GM23338 (cell line): ENCODE data around the gene CDH4. TPM values are rescaled to one million over a fixed set of nuclear protein-coding genes. Genes with fewer than 3 reads are reported as not detected.

ENCODE experiments used
- ATAC-seq: fragments of 200-7000 bp; cut with Tn5 transposase; 3 replicates; pipeline ENCODE4 v1.9.1; 2020
- DNase-seq: peaks from one replicate; pipeline ENCODE4 v3.0.0-alpha.2; 2015; ENCODE audit warnings: low spot score
- H2AFZ ChIP-seq: fragments of 200-600 bp; sonication (generic); 2 replicates; pipeline ENCODE4 v1.8.0; 2016; ENCODE audit warnings: antibody characterized with exemption, mild to moderate bottlenecking, moderate library complexity
- H3F3A ChIP-seq: fragments of 200-600 bp; sonication (generic); replicated peaks from 2 replicates; pipeline ENCODE4 v1.8.0; 2017; ENCODE audit warnings: antibody characterized with exemption, mixed run types, low read depth
- H3K27ac ChIP-seq: fragments of 200-600 bp; sonication (generic); 2 replicates; pipeline ENCODE4 v1.6.1; 2016; ENCODE audit warnings: low read depth
- H3K27me3 ChIP-seq: fragments of 200-600 bp; sonication (generic); 2 replicates; pipeline ENCODE4 v1.8.0; 2016; ENCODE audit warnings: mild to moderate bottlenecking, mixed run types, moderate library complexity; ENCODE audit not compliant: insufficient read depth
- H3K36me3 ChIP-seq: fragments of 200-600 bp; sonication (generic); 2 replicates; pipeline ENCODE4 v1.8.0; 2016; ENCODE audit warnings: mild to moderate bottlenecking; ENCODE audit not compliant: insufficient read depth
- H3K4me1 ChIP-seq: fragments of 200-600 bp; sonication (generic); 2 replicates; pipeline ENCODE4 v1.8.0; 2016; ENCODE audit warnings: mild to moderate bottlenecking, moderate library complexity; ENCODE audit not compliant: insufficient read depth
- H3K4me2 ChIP-seq: fragments of 200-600 bp; sonication (generic); 2 replicates; pipeline ENCODE4 v1.7.1; 2017; ENCODE audit warnings: mixed run types
- H3K4me3 ChIP-seq: fragments of 200-600 bp; sonication (generic); 2 replicates; pipeline ENCODE4 v1.6.1; 2016; ENCODE audit warnings: mixed run types
- H3K79me2 ChIP-seq: fragments of 200-600 bp; sonication (generic); replicated peaks from 2 replicates; pipeline ENCODE4 v1.8.0; 2017; ENCODE audit warnings: mild to moderate bottlenecking; ENCODE audit not compliant: insufficient read depth
- H3K9me2 ChIP-seq: fragments of 200-600 bp; sonication (generic); 2 replicates; pipeline ENCODE4 v1.8.0; 2017; ENCODE audit not compliant: insufficient read depth
- H4K20me1 ChIP-seq: fragments of 200-600 bp; sonication (generic); replicated peaks from 2 replicates; pipeline ENCODE4 v1.8.0; 2017; ENCODE audit warnings: mild to moderate bottlenecking; ENCODE audit not compliant: insufficient read depth
- H3K27ac Mint-ChIP-seq: 2 replicates; pipeline ENCODE4 v1.8.0; 2020; ENCODE audit warnings: inconsistent platforms, mild to moderate bottlenecking, moderate library complexity, mixed read lengths
- H3K27me3 Mint-ChIP-seq: 3 replicates; pipeline ENCODE4 v1.8.0; 2022; ENCODE audit warnings: low read depth, mild to moderate bottlenecking, moderate library complexity, mixed read lengths, inconsistent platforms; ENCODE audit not compliant: insufficient read depth, poor library complexity
- H3K36me3 Mint-ChIP-seq: 3 replicates; pipeline ENCODE4 v1.8.0; 2021; ENCODE audit warnings: low read depth, mild to moderate bottlenecking, inconsistent platforms, moderate library complexity, mixed read lengths
- H3K4me1 Mint-ChIP-seq: 3 replicates; pipeline ENCODE4 v1.8.0; 2020; ENCODE audit warnings: mild to moderate bottlenecking, inconsistent platforms, mixed read lengths
- H3K4me3 Mint-ChIP-seq: 3 replicates; pipeline ENCODE4 v1.8.0; 2021; ENCODE audit warnings: moderate library complexity, mild to moderate bottlenecking, inconsistent platforms, mixed read lengths
- H3K9me3 Mint-ChIP-seq: 3 replicates; pipeline ENCODE4 v1.8.0; 2020; ENCODE audit warnings: moderate library complexity, mild to moderate bottlenecking, inconsistent platforms, mixed read lengths
- CREB1 ChIP-seq: fragments of 250-450 bp; sonication (Bioruptor Pico); IDR thresholded peaks from 2 replicates; pipeline ENCODE4 v1.5.0; 2020; ENCODE audit warnings: low read depth, mild to moderate bottlenecking, moderate library complexity
- ETS1 ChIP-seq: IDR thresholded peaks from 2 replicates; pipeline ENCODE4 v1.6.1; 2016; ENCODE audit warnings: antibody characterized with exemption
- EZH2 ChIP-seq: fragments of 200-600 bp; sonication (generic); IDR thresholded peaks from one replicate; pipeline ENCODE4 v1.8.0; 2017; ENCODE audit warnings: antibody characterized with exemption, mild to moderate bottlenecking, low read depth; ENCODE audit not compliant: unreplicated experiment
- EZH2phosphoT487 ChIP-seq: fragments of 200-600 bp; sonication (generic); IDR thresholded peaks from one replicate; pipeline ENCODE4 v1.8.1; 2018; ENCODE audit warnings: antibody characterized with exemption; ENCODE audit not compliant: unreplicated experiment
- JUNB ChIP-seq: IDR thresholded peaks from one replicate; pipeline ENCODE4 v1.6.1; 2016; ENCODE audit warnings: antibody characterized with exemption; ENCODE audit not compliant: unreplicated experiment
- NANOG ChIP-seq: IDR thresholded peaks from 2 replicates; pipeline ENCODE4 v1.6.1; 2016; ENCODE audit warnings: antibody characterized with exemption, borderline replicate concordance
- POLR2AphosphoS5 ChIP-seq: IDR thresholded peaks from 2 replicates; pipeline ENCODE4 v1.6.1; 2016; ENCODE audit warnings: antibody characterized with exemption, low read depth
- REST ChIP-seq: IDR thresholded peaks from one replicate; pipeline ENCODE4 v1.6.1; 2018; ENCODE audit warnings: antibody characterized with exemption; ENCODE audit not compliant: unreplicated experiment
- STAT1 ChIP-seq: IDR thresholded peaks from one replicate; pipeline ENCODE4 v1.6.1; 2016; ENCODE audit warnings: antibody characterized with exemption; ENCODE audit not compliant: unreplicated experiment
- ZNF114 ChIP-seq: fragments of 250-450 bp; sonication (Bioruptor Pico); IDR thresholded peaks from 2 replicates; pipeline ENCODE4 v1.5.0; 2020; ENCODE audit warnings: mild to moderate bottlenecking, moderate library complexity
- ZNF331 ChIP-seq: fragments of 250-450 bp; sonication (Bioruptor Pico); IDR thresholded peaks from 2 replicates; pipeline ENCODE4 v1.5.0; 2020; ENCODE audit warnings: low read depth, mild to moderate bottlenecking, moderate library complexity
- polyA plus RNA-seq: library from polyadenylated mRNA; unstranded; fragments of >200 nt; fragmentation: Nextera tagmentation; extraction: Ambion mirVana; gene quantifications from 2 replicates; pipeline ENCODE4 v1.2.1, GENCODE V29; 2016
- total RNA-seq: library from RNA; depleted of rRNA; stranded (reverse); fragments of >200 nt; shearing (Covaris generic); gene quantifications from 2 replicates; pipeline ENCODE4 v1.2.3, GENCODE V29; 2014
- TF ChIP-seq, protein P1 (sequence below), 2 experiments: fragments of 200-600 bp in 1 of 2; sonication (generic) in 1 of 2; conservative IDR thresholded peaks; 2 replicates each; pipeline versions ENCODE4 v1.5.1 to v1.6.1; 2016 to 2017; ENCODE audit warnings: antibody characterized with exemption in 2 of 2, low read depth in 2 of 2, mild to moderate bottlenecking in 2 of 2, moderate library complexity in 1 of 2
- TF ChIP-seq, protein P2 (sequence below): fragments of 250-450 bp; sonication (Bioruptor Pico); IDR thresholded peaks from 2 replicates; pipeline ENCODE4 v1.5.0; 2020; ENCODE audit warnings: mild to moderate bottlenecking, moderate library complexity

Gene CDH4
- total and polyA plus RNA-seq, 2 experiments from 2014 or later = 1.2 to 4.2 TPM

DNA sequence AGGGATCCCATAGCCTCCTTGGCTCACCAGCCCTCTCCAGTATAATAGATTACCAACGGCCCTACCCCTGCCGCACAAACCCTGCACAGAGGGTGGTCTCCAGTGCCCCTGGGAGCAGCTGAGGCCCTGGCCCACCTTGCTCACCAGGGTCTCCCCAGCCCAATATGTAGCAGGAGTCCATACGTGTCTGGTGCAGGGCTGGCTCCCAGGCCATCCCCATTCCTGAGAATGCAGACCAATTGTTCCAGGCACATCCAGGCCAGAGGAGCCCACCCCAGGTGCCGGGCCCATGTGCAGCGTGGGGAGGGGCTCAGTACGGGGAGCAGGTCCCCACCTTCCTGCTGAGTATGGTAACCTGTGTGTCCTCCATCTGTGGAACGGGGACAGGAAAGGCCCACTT lies 561.7 kb downstream of the CDH4 start (continued):
- TF ChIP-seq REST (no peak), EZH2 (no peak), NANOG (no peak), POLR2AphosphoS5 (no peak), ZNF331 (CRISPR knock-in tag) (no peak), JUNB (no peak), ETS1 (no peak), ZNF114 (no peak), CREB1 (CRISPR knock-in tag) (no peak), EZH2phosphoT487 (no peak), STAT1 (no peak)
- TF ChIP-seq, protein P1, sequence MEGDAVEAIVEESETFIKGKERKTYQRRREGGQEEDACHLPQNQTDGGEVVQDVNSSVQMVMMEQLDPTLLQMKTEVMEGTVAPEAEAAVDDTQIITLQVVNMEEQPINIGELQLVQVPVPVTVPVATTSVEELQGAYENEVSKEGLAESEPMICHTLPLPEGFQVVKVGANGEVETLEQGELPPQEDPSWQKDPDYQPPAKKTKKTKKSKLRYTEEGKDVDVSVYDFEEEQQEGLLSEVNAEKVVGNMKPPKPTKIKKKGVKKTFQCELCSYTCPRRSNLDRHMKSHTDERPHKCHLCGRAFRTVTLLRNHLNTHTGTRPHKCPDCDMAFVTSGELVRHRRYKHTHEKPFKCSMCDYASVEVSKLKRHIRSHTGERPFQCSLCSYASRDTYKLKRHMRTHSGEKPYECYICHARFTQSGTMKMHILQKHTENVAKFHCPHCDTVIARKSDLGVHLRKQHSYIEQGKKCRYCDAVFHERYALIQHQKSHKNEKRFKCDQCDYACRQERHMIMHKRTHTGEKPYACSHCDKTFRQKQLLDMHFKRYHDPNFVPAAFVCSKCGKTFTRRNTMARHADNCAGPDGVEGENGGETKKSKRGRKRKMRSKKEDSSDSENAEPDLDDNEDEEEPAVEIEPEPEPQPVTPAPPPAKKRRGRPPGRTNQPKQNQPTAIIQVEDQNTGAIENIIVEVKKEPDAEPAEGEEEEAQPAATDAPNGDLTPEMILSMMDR (conservative IDR thresholded peaks at IDR 0.05; ENCODE audit: low read depth in 2 of 2) = no peak

DNA sequence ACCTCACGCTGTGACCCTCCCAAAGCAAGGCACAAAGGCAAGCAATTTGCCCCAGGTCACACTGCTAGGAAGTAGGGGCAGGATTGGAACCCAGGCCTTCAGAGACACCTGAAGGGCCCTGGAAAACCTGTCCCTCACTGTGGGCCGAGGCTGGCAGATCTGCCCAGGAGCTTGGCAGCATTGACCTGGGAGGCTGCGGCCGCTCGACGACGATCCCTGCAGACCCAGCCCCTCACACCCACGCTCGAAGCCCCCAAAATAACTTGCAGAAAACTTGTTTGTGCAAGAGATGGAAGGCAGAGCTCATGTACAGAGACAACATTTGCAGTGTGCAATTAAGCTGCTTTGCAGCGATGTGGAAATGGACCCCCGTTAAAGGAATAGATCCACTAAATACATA lies 562.2 kb downstream of the CDH4 start:
- Mint-ChIP-seq H3K4me3 (no peak overlapping the region), H3K9me3 (no peaks in the 10 kb centered on the region), H3K27ac (no peak overlapping the region), H3K4me1 (peaks cover 16% of the 10 kb centered on the region), H3K27me3 (peaks cover 15% of the 10 kb centered on the region), H3K36me3 (no peaks in the 10 kb centered on the region)
- Histone ChIP-seq H3K4me1 (no peaks in the 10 kb centered on the region), H2AFZ (no peak overlapping the region), H3K4me2 (no peak overlapping the region), H3K4me3 (no peak overlapping the region), H3F3A (0 out of 2 replicates have a peak, but pooled peaks cover 3% of the 10 kb centered on the region), H3K27me3 (no peaks in the 10 kb centered on the region), H3K36me3 (no peaks in the 10 kb centered on the region), H3K79me2 (no peaks in the 10 kb centered on the region), H4K20me1 (no peaks in the 10 kb centered on the region), H3K9me2 (no peaks in the 10 kb centered on the region), H3K27ac (no peak overlapping the region)
- no peak for DNase-seq
- no peak for ATAC-seq
- TF ChIP-seq JUNB = no peak
- TF ChIP-seq EZH2 = no peak
- TF ChIP-seq, protein P2, sequence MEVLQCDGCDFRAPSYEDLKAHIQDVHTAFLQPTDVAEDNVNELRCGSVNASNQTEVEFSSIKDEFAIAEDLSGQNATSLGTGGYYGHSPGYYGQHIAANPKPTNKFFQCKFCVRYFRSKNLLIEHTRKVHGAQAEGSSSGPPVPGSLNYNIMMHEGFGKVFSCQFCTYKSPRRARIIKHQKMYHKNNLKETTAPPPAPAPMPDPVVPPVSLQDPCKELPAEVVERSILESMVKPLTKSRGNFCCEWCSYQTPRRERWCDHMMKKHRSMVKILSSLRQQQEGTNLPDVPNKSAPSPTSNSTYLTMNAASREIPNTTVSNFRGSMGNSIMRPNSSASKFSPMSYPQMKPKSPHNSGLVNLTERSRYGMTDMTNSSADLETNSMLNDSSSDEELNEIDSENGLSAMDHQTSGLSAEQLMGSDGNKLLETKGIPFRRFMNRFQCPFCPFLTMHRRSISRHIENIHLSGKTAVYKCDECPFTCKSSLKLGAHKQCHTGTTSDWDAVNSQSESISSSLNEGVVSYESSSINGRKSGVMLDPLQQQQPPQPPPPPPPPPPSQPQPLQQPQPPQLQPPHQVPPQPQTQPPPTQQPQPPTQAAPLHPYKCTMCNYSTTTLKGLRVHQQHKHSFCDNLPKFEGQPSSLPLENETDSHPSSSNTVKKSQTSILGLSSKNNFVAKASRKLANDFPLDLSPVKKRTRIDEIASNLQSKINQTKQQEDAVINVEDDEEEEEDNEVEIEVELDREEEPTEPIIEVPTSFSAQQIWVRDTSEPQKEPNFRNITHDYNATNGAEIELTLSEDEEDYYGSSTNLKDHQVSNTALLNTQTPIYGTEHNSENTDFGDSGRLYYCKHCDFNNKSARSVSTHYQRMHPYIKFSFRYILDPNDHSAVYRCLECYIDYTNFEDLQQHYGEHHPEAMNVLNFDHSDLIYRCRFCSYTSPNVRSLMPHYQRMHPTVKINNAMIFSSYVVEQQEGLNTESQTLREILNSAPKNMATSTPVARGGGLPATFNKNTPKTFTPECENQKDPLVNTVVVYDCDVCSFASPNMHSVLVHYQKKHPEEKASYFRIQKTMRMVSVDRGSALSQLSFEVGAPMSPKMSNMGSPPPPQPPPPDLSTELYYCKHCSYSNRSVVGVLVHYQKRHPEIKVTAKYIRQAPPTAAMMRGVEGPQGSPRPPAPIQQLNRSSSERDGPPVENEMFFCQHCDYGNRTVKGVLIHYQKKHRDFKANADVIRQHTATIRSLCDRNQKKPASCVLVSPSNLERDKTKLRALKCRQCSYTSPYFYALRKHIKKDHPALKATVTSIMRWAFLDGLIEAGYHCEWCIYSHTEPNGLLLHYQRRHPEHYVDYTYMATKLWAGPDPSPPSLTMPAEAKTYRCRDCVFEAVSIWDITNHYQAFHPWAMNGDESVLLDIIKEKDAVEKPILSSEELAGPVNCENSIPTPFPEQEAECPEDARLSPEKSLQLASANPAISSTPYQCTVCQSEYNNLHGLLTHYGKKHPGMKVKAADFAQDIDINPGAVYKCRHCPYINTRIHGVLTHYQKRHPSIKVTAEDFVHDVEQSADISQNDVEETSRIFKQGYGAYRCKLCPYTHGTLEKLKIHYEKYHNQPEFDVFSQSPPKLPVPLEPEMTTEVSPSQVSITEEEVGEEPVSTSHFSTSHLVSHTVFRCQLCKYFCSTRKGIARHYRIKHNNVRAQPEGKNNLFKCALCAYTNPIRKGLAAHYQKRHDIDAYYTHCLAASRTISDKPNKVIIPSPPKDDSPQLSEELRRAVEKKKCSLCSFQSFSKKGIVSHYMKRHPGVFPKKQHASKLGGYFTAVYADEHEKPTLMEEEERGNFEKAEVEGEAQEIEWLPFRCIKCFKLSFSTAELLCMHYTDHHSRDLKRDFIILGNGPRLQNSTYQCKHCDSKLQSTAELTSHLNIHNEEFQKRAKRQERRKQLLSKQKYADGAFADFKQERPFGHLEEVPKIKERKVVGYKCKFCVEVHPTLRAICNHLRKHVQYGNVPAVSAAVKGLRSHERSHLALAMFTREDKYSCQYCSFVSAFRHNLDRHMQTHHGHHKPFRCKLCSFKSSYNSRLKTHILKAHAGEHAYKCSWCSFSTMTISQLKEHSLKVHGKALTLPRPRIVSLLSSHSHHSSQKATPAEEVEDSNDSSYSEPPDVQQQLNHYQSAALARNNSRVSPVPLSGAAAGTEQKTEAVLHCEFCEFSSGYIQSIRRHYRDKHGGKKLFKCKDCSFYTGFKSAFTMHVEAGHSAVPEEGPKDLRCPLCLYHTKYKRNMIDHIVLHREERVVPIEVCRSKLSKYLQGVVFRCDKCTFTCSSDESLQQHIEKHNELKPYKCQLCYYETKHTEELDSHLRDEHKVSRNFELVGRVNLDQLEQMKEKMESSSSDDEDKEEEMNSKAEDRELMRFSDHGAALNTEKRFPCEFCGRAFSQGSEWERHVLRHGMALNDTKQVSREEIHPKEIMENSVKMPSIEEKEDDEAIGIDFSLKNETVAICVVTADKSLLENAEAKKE (CRISPR knock-in tag) = no peak
